ENCODE data around the gene FASN.

FASN gene

DNA sequence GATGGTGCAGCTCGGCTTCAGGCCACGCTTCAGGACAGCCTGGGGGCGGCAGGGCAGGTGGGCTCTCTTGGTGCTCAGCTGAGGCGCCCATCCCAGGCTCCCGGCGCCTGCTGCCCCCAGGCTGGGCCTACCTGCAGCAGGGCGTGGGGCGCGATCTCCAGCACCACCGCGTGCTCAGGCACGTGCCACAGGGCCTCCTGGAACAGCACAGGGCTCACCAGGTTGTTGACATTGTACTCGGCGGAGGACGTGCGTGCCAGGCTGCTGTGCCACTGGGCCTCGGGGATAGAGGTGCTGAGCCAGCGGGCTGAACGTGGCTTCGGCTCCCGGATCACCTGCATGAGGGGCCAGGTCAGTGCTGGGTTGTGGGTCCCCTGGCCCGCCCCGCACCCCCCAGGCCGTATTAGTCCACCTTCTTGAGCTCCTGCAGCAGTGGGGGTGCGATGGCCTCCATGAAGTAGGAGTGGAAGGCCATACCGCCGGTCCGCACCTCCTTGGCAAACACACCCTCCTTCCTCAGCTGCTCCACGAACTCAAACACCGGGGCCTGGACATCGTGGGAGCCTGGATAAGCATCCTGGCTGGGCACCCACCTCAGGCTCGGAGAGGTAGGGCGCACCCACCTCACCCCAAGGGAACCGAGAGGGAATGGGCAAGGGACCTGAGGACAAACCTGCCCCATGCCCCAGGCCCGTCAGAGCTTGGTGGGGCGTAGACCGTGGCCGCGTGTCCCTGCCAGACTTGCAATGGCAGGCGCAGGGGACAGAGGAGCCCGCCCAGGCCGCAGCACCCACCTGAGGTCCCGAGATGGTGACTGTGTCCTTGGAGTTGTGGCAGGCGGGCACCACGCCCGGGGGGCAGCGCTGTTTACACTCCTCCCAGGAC, 9.0 kb downstream of the FASN start:
- no peak for DNase-seq (ENCODE audit: low spot score)

DNA sequence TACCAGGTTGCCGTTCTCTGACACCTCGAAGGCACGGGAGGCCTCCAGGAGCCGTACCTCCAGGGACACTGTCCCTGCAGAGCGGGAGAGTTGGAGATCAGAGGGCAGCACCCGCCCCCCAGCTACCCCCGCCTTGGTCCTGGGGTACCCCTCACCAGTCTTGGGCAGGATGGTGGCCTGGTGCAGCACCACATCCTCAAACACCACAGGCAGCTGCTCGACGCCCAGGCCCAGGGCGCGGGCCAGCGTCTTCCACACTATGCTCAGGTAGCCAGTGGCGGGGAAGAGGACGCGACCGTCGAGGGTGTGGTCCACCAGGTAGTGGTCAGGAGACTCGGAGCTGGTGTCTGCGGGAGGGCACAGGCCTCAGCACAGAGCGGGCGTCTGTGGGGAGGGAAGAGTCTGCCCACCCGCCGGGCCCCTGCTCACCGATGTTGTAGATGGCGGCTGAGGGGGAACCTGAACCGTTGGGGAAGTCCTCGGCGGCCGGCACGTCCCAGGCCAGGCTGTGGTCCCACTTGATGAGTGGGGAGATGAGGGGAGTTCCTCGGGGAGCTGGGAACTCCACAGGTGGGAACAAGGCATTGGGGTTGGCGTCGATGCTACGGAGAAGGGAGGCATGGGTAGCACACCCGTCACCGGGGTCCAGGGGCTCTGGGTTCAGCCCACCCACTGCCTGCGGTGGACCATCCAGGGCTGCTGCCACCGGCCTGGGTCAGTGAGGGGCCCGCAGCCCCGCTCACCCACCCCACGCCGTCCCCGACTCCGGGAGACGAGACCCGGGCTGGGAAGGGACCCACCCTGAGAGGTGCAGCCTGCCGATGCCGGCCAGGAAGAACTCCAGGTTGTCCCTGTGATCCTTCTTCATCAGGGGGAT, 9.8 kb downstream of the FASN start:
- no peak for DNase-seq (ENCODE audit: low spot score)

DNA sequence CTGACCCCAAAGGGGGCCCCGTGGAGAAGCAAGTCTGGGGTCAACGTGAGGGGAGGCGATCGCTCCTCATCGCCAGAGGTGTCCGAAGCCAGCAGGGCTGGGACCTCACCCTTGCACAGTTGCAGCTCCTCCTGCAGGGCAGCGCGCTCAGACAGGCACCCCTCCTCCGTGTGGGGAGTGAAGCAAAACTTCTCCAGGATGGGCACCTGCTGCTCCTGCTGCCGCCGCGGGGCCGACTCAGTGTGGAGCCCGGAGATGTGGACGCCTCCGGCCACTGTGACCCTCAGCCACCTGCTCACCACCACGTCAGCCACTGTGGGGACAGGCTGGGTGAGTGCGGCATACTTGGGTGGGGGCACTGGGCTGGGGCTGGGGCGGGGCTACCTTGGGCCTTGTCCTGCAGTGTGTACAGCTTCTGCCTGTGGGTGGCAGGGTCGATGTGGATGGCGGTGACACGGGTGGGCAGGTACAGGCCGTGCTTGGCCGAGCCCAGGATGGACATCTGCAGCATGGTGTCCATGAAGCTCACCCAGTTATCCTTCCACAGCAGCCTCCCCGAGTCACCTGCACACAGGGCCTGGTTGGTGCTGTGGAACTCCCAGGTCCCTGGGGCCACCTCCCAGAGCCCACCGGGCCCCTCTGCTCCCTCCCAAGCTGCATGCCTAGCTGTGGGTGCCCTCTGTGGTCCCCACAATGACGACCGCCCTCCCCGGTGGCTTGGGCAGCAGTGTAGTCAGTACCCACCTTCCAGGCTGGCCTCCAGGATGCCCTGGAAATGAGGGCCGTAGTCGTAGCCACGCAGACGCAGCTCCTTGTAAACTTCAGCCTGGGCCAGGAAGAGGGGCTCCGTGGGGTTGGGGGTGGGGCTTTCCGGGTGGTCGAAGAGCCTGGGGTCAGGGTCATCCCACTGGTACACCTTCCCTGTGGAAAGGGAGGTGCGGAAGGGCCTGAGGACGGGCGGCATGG, 10.8 kb downstream of the FASN start:
- DNase-seq (ENCODE audit: low spot score), result no peak

DNA sequence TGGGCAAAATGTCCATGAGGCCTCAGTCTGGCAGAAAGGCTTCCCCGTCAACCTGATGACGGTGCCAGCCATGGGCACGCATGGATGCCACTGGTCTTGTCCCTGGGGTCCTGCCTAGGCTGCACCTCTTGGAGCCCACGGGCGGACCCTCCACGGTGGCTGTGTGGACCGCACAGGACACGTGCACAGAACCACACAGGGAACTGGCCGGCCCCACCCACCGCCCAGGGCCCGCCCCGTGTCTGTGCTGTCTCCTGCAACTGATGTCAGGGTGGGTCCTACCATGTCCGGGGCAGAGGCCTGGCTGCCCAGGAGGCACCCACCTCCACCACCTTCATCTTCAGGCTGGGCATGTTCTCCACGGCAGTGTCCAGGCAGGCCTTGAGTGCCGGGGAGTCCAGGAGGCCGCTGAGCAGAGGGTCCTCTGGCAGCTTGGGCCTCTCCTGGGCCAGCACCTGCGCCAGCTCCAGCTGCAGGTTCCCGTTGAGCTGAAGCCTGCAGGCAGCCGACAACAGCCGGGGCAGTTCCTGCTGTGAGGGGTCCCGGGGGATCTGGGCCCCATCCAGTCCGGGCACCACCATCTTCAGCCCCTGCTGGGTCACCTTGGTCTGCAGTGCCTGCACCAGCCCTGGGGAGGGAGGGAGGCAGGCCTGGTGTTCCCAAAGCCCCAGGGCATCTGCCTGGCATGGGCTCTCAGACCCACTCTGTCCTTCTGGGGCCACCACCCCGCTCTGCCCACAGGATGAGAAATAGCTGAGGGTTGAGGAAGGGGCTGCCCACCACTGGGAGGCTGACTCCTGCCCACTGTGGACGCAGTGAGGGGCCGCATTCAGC, 11.9 kb downstream of the FASN start:
- DNase-seq (ENCODE audit: low spot score), result no peak

DNA sequence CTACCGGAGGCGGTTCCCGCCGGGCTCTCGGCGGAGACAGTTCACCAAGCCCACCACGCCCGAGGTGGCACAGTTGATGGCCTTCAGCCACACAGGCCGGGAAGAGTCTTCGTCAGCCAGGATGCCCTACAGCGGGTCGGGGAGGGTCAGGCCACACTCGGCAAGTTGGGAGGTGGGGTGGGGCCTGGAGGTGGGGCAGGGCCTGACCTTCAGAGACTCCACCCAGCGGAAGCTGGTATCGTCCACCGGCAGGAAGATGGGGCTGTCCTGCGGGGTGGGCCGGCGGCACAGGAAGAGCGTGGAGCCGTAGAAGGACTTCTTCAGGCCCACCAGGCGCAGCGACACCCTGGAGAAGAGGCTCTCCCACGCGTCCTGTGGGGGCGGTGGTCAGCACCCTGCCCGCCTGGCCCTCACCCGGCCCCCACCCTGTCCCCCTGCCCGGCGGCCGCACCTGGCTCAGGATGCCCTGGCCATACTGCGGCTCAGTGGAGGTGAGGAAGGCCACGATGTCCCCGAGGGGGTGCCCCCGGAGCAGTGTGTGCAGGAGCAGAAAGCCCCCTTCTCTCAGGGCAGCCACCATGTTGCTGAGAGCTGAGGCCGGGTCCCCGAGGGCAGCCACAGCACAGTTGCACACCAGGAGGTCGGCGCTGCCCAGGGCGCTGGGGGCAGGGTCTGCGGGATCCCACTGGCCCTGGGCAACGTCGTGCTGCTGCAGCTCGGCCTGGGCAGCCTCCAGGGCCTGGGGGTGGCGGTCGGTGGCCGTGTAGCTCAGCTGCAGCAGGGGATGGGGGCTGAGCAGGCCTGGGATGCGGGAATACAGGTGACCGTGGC, 12.8 kb downstream of the FASN start:
- DNase-seq (ENCODE audit: low spot score), result no peak

DNA sequence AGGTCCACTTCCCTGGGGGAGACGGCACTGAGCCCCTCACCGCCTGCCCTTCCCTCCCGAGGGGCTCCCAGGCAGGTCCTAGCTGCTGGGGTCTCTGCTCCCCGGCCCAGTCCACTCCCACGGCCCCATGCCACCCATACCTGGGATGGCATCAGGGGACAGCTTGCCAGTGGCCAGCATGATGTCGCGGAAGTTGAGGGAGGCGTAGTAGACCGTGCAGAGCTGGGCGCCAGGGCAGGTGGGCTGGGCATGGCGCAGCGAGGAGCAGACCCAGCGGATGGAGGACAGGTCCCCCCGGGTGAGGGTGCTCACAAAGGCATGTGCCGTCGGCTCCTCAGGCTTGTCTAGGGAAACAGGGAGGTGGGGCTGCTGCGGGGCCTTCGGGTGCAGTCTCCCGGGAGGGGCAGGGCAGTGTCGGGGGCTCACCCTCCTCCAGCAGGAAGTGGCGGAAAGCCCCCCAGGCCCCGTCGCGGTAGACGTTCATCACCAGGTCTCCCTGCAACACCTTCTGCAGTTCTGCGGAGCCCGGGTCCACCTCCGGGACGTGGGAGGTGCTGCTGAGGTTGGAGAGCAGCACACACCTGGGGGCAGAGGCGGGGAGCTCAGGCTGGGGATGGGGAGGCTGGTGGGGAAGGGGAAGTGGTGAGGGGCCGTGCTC, 13.5 kb downstream of the FASN start:
- no peak for DNase-seq (ENCODE audit: low spot score)

DNA sequence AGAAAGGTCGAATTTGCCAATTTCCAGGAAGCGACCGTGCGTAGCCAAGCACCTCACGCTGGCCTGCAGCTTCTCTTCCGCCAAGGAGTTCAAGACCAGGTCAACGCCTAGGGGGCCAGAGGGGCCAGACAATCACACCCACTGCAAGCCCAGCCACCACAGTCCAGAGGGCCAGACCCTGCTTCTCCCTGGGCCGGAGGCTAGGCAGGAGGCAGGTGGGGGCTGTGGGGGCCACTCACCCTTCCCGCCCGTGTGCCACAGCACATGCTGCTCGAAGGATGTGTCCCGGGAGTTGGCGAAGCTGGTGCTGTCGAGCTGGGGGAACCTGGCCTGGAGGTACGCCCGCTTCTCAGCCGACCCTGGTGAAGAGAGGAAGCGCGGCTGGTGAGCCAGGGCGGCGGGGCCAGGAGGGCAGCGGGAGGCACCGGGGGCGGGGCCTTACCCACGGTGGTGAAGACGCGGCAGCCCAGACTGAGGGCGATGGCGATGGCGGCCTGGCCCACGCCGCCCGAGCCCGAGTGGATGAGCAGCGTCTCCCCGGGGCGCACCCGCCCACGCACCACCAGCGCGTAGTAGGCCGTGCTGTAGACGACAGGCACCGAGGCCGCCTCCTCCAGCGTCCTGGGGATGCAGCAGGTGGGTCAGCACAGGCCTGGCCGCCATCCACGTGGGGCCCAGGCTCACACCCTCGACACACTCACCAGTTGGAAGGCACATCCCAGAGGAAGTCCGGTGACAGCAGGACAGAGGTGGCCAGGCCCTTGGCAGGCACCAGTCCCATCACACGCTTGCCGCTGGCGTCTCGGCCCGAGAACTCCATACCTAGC, 14.3 kb downstream of the FASN start:
- DNase-seq (ENCODE audit: low spot score), result no peak

DNA sequence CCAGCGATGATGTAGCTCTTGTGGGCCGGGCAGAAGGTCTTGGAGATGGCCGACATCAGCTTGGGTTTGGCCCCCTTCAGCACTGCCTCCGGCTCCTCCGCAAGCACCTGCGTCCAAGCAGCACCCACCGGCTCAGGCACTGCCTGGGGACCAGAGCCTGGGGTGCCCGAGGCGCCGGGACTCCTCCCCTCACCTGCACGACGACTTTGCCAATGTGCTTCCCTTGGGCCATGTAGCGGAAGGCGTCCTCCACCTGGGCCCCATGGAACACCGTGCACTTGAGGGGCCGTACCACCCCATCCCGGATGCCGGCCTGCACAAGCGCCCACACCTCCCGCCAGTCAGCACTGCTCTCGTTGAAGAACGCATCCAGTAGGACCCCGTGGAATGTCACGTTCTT, 15.0 kb downstream of the FASN start:
- DNase-seq (ENCODE audit: low spot score), result no peak

DNA sequence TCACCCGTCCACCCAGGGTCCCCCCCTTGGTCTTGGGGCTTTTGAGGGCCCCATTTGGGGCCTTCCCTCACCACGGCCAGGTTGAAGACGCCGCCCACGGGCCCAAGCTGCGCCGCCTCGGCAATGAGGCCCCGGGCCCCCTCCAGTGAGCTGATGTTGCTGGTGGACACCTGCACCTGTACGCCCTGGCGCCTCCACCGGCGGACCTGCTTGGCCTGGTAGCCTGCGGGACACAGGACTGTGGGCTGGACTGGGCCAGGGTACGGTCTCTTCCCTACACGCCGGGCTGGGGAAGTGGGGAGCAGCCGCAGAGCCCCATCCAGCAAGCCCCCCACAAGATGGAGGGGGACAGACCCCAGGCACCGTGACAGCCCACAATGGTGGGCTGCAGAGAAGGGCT, 15.6 kb downstream of the FASN start:
- no peak for DNase-seq (ENCODE audit: low spot score)

DNA sequence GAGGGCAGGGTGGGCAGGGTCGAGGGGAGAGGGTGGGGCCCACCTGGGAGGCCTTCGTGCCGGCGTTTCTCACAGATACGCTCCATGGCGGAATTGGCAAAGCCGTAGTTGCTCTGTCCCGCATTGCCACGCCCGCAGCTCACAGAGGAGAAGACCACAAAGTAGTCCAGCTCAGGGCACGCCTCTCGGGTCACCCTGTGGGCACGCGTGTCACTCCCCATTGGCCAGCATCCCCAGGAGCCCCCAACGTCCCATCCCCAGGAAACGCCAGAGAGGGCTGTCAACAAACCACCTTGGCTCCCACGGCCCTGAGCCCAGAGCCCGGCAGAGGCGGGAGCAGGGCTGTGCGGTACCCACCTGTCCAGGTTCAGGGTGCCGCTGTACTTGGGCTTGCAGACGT, 16.1 kb downstream of the FASN start:
- DNase-seq (ENCODE audit: low spot score), result no peak

DNA sequence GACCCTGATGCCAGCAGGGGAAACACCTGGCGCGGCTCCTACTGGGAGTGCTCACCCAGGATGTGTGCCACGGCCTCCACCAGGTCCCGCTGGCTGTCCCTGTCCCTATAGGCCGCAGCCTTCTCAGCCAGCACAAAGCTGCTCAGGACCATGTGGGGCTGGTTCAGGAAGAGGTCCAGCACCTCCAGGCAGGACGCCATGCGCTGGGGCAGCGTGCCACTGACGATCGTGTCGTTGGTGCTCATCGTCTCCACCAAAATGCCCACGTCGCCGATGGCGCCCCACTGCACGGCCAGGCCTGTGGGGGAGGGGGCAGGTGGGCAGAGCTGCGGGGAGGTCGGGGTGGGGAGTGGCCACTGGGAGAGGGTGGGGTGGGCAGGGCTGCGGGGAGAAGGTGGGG, 16.5 kb downstream of the FASN start:
- DNase-seq (ENCODE audit: low spot score), result no peak

DNA sequence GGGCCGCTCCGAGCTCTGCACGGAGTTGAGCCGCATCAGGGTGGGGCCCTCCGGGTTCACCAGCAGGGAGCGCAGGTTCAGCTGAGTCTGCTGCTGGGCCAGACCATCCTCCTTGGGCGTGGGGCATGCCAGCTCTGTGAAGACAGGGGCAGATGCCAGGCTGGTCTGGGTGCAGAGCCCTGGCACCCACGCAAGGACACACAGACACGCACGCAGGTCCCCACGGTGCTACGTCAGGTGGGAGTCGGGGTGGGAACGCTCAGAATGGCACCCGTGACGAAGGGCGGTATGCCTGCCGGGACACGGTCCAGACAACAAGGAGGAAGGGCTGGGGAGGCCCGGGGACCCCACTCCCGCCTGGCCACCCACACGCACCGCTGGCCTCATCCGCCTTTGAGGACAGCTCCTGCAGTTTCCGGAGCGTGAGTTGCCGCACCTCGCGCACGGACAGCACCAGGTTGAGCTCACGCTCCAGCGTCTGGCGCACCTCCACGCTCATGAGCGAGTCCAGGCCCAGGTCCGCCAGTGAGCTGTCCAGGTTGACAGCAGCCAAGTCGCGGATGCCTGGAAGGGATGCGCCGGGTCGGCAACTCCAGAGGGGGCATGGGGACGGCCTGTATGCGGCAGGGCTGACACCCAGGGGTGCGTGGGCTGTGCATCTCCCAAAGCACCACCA, 17.1 kb downstream of the FASN start:
- DNase-seq (ENCODE audit: low spot score), result no peak

DNA sequence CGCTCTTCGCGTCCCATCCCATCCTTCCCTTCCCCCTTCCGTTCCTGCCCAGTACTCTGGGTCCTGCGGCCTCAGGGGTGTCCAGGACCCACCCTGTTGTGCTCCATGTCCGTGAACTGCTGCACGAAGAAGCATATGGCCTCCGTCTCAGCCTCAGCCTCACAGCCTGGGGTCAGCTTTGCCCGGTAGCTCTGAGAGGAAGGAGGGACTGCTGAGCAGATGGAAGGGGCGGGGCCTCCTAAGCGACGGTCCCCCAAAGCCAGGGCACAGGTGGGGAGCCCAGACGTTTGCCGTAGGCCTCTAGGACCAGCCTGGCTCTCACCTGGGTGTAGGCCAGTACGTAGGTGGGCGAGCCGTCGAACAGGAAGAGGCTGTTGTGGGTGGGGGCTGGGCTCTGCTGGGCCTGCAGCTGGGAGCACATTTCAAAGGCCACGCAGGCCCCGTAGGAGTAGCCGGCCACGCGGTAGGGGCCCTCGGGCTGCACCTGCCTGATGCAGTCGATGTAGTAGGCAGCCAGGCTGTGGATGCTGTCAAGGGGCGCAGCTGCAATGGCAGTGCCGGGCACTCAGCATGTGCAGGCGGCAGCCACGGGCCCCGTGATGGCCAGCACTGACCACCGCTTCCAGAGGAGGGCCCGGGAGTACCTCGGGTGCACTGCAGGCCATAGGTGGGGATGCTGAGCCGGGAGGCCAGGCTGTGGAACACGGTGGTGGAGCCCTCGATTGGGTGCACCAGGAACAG, 17.8 kb downstream of the FASN start:
- DNase-seq (ENCODE audit: low spot score), result no peak

DNA sequence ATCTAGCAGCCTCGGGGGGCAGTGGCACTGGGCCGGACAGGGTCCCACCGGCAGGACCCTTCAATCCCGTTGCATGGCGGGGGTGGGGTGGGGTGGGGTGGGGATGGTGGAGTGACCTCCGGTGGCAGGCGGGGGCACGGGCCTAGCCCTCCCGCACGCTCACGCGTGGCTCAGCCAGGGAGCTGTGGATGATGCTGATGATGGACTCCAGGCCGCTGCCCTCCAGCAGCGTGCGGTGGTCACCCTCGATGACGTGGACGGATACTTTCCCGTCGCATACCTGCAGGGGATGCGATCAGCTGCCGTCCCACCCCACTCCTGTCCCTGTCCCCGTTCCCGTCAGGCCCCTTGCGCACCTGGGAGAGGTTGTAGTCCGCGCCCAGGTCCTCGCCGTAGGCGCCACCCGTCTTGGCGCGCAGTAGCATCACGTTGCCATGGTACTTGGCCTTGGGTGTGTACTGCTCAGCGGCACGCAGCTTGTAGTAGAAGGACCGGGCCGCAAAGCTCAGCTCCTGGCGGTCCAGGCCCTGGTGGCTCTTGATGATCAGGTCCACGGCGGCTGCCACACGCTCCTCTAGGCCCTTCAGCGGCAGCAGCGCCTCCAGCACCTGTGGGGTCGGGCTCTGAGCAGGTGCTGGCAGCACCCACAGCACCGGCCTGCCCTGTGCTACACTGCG, 18.9 kb downstream of the FASN start:
- DNase-seq (ENCODE audit: low spot score), result no peak

DNA sequence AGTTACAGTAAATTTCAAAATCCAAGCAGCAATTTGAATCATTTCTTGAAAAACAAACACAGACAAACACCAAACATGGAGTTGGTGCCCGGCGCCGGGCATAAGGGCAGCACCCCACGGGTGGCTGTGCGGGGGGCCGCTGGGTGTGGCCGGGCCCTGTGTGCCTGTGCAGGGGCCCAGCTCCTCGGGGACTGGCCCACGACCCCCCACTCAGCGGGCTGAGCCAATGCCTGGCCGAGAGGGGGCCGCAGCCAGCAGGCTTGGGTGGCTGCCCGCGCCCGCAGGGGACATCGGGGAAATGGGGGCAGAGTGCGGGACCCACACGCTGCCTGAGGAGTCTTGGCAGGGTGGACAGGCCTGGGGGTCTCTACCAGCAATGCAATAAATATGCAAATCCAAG, 19.6 kb downstream of the FASN start:
- no peak for DNase-seq (ENCODE audit: low spot score)

DNA sequence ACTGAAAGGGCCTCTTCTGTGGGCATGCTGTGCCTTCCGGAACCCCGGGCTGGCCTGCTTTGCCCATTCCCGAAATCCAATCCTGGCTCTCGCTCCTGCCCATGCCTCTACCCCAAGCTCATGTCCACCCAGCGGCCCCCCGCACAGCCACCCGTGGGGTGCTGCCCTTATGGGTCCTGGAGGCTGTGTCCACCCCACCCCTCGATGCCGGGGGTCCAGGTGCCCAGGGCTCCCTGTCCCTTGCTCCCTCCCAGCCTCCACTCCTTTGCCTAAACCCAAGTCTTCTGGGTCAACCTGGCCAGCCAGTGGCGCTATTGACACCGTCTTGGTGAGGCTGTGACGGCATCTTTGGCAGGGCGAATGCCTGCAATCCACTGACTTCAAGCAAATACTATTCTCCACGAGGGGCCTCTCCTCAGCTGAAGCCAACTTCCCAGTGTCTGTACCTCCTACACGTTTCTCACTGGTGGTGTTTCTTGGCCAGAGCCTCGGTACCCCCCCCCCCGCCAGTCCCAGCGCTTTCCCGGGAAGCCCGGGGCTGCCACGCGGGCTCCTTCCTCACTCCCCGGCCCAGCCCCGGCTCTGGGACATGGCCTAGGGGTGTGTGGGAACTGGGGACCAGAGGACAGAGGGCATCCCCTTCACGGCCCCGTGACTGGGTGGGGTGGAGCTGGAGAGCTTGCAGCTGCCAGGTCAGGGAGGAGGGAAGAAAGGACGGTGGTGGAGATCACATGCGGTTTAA, 20.2 kb downstream of the FASN start:
- DNase-seq (ENCODE audit: low spot score), result no peak

All from left forelimb (tissue), 1 donor.